ENCODE measurements around the gene DYSF.

DNA sequence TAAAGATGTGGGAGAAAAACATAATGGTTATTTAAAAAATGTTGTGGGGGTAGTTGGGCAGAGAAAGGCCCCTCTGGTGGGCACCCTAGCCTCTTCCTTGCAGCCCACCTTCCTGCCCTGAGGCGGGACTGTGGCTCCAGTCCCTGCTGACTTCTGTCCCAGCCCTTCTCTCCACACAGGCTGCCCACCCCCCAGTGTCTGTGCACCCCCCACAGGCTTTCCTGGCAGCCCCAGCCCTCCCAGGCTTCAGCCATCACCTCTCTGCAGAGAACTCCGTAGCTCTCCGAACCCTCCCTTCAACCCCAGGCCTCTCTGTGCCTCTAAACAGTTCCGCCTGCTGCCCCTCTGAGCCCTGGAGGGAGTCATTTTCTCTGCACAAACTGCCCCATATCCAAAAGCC lies 75.4 kb downstream of the DYSF start:
- no peak for TF ChIP-seq EZH2 (IDR thresholded peaks at IDR 0.05; ENCODE audit: low read length)
- TF ChIP-seq, protein P1, sequence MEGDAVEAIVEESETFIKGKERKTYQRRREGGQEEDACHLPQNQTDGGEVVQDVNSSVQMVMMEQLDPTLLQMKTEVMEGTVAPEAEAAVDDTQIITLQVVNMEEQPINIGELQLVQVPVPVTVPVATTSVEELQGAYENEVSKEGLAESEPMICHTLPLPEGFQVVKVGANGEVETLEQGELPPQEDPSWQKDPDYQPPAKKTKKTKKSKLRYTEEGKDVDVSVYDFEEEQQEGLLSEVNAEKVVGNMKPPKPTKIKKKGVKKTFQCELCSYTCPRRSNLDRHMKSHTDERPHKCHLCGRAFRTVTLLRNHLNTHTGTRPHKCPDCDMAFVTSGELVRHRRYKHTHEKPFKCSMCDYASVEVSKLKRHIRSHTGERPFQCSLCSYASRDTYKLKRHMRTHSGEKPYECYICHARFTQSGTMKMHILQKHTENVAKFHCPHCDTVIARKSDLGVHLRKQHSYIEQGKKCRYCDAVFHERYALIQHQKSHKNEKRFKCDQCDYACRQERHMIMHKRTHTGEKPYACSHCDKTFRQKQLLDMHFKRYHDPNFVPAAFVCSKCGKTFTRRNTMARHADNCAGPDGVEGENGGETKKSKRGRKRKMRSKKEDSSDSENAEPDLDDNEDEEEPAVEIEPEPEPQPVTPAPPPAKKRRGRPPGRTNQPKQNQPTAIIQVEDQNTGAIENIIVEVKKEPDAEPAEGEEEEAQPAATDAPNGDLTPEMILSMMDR (optimal IDR thresholded peaks at IDR 0.05 in 1 of 3, IDR thresholded peaks at IDR 0.05 in 1 of 3, conservative IDR thresholded peaks at IDR 0.05 in 1 of 3; ENCODE audit: extremely low read depth in 1 of 3, insufficient read depth in 2 of 3, low read length in 3 of 3) = no peak

Measured in keratinocyte (primary cell).